ENCODE data around the gene UBE2L3.
"Not testable (repeated sequence)": the region's sequence is repeated elsewhere in the genome, so short reads cannot be mapped to it uniquely, and the experiment has no call there.

UBE2L3 gene

GRCh38 chr22:21573293-21573734 lies 5.8 kb downstream of the UBE2L3 start:
- no peak for DNase-seq

DNA sequence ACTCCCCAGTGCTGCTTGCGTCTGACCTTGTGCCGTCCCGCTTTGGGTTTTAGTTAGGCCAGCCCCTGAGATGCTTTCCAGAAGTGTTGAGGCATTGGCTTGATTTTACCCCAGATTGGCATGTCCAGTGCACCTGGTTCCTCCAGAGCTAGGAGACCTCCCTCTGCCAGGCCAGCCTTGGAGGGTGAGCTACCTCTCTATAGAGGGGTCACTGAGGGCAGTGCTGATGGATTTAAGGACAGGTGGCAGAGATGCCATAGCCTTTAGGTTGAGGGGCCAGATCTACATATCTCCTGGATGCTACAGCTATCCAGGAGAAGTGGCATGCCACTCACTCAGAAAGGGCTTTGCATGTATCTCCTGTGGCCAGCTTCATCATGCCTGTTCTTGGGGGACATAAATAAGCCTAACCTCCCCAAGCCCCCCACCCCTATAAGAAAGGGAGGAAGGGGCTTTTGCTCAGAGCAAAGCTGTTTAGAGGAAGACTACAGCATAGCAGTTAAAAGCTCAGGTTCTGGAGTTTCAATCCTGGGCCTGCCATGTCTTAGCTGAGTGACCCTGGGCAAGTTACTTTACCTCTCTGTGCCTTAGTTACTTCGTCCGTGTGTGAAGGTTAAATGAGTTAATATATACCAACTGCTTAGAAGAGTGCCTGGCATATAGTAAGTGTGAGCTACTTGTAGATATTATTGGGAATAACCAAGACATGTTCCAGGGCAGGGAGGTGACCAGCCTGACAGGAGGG lies 6.4 kb downstream of the UBE2L3 start:
- DNase-seq: no peak

DNA sequence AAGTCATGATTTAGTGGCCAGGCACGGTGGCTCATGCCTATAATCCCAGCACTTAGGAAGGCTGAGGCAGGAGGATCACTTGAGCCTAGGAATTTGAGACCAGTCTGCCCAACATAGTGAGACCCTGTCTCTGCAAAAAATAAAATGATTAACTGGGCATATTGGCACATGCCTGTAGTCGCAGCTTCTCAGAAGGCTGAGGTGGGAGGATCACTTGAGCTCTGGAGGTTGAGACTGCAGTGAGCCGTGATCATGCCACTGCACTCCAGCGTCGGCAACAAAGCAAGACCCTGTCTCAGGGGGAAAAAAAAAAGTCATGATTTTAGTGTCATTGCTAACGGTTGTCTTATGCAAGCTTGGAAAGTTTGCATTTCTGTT lies 11.9 kb downstream of the UBE2L3 start:
- no peak for DNase-seq

GRCh38 chr22:21580623-21581007 lies 13.1 kb downstream of the UBE2L3 start:
- DNase-seq: not testable (repeated sequence)

DNA sequence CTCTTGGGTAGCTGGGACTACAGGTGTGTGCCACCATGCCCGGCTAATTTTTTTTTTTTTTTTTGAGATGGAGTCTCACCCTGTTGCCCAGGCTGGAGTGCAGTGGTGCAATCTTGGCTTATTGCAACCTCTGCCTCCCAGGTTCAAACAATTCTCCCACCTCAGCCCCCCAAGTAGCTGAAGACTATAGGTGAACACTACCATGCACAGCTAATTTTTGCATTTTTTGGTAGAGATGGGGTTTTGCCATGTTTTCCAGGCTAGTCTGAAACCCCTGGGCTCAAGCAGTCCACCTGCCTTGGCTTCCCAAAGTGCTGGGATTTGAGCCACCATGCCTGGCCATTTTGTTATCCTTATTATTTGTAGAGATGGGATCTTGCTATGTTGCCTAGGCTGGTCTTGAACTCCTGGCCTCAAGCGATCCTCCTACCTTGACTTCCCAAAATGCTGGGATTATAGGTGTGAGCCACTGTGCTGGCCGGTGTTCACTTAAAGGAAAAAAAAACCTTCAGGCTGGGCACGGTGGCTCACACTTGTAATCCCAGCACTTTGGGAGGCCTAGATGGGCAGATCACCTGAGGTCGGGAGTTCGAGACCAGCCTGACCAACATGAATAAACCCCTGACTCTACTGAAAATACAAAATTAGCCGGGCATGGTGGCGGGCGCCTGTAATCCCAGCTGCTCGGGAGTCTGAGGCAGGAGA lies 13.6 kb downstream of the UBE2L3 start:
- not testable (repeated sequence) for DNase-seq

- DNase-seq: no peak
Observed at GRCh38 chr22:21582801-21583740, 15.6 kb downstream of the UBE2L3 start.

DNA sequence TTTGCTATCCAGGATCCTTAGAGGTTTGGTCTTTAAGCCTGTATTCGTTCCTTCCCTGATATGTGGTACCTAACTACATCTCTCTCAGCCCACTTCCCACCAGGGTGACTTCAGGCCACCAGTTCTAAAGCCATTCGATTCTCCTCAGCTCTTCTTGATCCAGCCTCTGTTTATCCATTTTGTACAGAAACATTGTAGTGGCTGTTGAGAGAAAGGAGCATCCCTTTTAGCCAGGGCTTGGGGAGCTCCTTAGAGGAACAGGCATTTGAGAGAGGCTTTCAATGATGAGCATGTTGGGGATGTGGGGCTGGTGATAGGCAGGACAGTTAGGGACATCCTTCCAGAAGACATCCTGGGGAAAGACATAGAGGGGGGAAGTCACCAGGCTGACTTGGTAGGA lies 17.9 kb downstream of the UBE2L3 start:
- no peak for DNase-seq

GRCh38 chr22:21587803-21588611 lies 20.5 kb downstream of the UBE2L3 start:
- no peak for DNase-seq

DNA sequence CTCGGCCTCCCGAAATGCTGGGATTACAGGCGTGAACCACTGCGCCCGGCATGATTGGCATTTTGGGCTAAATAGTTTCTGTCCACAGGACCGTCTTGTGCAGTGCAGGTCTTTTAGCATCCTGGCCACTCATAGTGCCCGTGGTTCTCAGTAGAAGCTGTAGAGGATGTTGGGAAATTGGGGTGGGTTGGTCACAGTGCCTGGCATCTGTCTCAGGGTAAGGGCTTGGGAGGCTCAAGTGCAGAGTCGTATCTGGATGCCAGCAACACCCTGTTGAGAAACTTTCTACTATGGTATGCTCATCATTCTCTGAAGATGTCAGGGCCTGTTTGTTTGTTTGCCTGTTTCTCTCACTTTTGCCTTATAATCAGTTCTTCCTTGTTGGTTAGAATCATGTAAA lies 21.9 kb downstream of the UBE2L3 start:
- no peak for DNase-seq

- no peak for DNase-seq
Observed at GRCh38 chr22:21590809-21591641, 23.5 kb downstream of the UBE2L3 start.

- no peak for DNase-seq
Observed at GRCh38 chr22:21591695-21592094, 24.2 kb downstream of the UBE2L3 start.

DNA sequence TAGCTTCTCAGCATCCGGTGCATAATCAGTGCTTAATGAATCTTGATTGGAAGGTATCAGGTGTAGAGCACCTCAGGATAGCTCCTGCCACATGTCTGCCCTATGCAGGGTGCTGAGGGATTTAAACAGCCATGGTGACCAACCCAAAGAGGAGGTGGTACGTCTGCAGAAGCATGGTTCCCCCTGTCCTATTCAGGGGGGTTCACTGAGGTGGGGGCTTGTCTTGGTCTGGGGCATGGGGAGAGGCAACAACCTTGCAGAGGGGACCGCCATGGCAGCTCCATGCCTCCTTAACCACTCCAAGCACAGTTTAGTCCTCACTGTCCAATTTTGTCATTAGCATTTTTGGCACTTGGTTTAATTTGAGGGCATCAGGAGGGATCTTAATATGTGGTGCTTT lies 24.9 kb downstream of the UBE2L3 start:
- DNase-seq: no peak

DNA sequence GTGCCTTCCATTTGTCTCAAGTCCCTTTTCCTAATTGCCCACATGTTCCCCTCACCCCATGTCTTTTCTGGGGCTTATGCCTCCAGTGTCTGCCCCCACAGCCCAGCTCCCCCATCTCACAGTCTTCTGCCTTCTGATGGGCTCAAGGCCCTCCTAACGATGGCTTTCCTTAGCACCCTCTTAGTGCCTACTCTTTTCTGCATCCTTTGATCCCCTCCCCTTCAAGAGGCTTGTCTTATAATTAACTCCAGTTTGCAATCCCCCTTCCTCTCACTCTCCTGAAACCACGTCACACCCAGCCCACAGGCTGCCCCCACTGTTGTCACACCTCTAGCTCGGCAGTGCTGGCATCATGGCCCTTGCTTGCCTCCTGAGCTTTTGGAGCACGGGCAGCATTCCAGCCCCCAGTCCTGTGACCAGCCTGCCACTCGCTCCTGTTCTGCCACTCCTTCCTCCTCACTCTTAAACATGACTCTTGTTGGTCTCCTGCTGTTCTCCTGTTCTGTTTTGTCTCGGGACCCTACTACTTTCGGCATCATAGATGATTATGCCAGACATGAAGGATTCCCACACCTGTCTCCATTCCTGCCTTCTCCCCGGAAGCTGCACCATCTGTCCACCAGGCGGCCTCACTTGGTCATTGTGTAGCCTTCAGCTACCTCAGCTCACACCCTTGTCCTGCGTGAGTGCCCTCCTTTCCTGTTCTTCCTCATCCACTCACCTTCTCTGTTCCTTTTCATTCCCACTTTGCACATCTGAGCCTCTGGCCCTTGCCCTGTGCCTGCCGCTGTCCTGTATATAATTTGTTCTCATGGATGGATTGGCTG lies 26.1 kb downstream of the UBE2L3 start:
- no peak for DNase-seq

DNA sequence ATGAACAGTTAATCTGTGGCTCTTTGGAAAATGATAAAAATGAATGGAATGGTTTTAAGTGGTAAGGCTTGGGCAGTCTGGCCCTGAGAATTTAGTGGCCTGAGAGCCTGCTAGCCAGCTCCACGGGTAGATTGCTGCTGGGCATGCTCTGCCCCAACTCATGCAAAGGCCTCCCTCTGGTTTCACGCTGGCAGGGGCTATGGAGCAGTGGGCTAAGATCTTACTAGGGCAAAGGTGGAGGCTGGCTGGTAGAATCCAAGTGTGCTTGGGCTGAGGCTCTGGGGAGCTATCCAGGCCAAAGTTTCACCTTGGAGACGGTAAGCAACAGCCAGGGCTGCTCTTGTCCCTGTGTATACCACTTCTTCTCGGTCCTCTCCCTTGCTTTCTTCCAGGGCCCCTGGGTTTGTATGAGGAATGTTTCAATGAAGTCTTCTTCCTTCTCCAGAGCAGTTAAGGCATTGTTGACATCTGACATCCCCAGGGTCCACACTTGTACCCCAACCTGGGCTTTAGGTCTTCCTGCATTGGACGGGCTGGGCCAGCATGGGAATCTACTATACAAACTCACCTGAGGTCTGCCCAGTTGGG lies 27.4 kb downstream of the UBE2L3 start:
- no peak for DNase-seq

GRCh38 chr22:21596356-21597135 lies 29.0 kb downstream of the UBE2L3 start:
- not testable (repeated sequence) for DNase-seq

DNA sequence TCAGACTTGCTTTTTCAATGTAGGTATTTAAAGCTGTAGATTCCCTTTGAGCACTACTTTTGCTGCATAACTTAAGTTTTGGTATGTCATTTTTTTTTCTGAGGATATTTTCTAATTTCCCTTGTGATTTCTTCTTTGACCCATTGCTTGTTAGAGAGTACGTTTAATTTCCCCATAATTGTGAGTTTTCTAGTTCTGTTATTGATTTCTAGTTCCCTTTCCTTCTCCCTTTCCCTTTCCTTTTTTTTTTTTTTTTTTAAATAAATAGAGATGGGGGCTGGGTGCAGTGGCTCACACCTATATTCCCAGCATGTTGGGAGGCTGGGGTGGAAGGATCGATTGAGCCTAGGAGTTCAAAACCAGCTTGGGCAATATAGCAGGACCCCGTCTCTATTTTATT lies 30.8 kb downstream of the UBE2L3 start:
- no peak for DNase-seq

DNA sequence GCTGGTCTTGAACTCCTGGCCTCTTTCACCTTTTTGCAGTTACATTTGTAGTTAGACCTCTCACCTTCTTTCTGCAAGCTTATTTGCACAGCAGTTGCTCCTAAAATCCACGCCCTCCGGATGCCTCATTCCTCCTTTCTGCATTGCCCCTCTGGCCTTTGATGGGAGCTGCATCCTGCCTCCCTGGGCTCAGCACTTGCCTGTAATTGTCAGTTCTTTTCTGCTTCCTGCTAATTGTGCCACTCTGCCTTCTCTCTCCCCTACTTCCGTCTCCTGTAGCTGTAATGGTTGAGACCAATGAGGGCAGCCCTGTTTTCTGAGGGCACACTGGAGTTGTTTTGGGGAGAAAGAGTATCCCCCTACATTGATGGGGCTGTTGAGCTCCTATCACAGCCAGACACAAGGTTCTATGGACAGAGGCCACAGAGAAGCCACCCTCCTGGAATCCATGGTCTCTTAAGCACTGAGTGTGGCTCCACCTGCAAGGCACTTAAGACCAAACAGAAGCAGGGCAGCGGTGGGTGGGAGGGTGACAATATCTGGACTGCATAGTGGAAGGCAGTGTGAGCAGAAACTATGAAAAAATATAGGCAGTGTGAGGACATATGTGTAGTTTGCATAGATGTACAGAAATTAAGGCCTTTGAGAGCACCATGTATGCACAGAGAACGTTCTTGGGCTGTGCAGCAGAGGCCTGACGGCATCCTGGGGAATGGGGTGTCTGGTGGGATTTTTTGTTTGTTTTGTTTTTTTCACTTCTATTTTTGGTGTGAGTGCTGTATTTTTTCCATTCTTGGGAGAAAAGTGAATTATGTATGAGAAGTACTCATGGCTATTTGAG lies 31.8 kb downstream of the UBE2L3 start:
- no peak for DNase-seq

DNA sequence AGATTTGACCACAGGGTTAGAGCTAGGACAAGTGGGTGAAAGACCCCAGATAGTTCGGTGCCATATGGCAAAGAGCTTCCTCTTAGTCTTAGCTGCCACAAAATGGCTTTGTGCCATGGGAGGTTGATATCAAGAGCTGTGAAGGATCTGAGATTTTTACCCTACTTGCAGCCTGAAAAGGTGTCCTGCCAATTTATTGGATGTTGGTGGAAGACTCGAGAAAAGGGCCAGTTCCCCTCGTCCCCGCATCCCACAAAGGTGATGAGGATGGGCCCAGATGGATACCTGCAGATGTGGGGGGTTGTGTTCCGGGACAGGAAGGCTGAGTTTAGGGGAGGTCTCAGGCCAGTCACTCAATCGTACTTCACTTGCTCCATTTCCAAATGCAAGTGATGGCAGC lies 35.1 kb downstream of the UBE2L3 start:
- DNase-seq: no peak
